SK-N-SH (cell line): ENCODE measurements around the gene COL5A2. TPM values are rescaled to one million over a fixed set of nuclear protein-coding genes. Genes with fewer than 3 reads are reported as not detected.

ENCODE experiments used
- CTCF ChIP-seq: fragments of 200-600 bp; sonication (generic); IDR thresholded peaks from 2 replicates; pipeline ENCODE4 v1.6.1; 2017; ENCODE audit warnings: antibody characterized with exemption, mild to moderate bottlenecking, moderate library complexity
- FOXM1 ChIP-seq: IDR thresholded peaks from 2 replicates; pipeline ENCODE4 v1.4.0; 2012; ENCODE audit warnings: low read depth, mild to moderate bottlenecking
- GABPA ChIP-seq: IDR thresholded peaks from 2 replicates; pipeline ENCODE4 v1.4.0; 2012; ENCODE audit warnings: low read depth, mild to moderate bottlenecking
- GATA2 ChIP-seq: sonication (generic); formaldehyde crosslinking; IDR thresholded peaks from 2 replicates; pipeline ENCODE4 v1.5.0; 2020; ENCODE audit warnings: mild to moderate bottlenecking, missing genetic modification reagents
- IRF3 ChIP-seq: fragments of 150-350 bp; IDR thresholded peaks from 2 replicates; pipeline ENCODE4 v1.6.1; 2016; ENCODE audit warnings: mild to moderate bottlenecking, low read depth, low read length
- JUND ChIP-seq: IDR thresholded peaks from 2 replicates; pipeline ENCODE4 v1.4.0; 2012
- MAX ChIP-seq: IDR thresholded peaks from 2 replicates; pipeline ENCODE4 v1.4.0; 2012; ENCODE audit warnings: low read depth
- MEF2A ChIP-seq: IDR thresholded peaks from 2 replicates; pipeline ENCODE4 v1.4.0; 2012; ENCODE audit warnings: low read depth, borderline replicate concordance
- NFIC ChIP-seq: IDR thresholded peaks from 2 replicates; pipeline ENCODE4 v1.4.0; 2012; ENCODE audit warnings: borderline replicate concordance
- NRF1 ChIP-seq: IDR thresholded peaks from 2 replicates; pipeline ENCODE4 v1.6.1; 2012; ENCODE audit warnings: low read depth, mild to moderate bottlenecking, low read length
- PBX3 ChIP-seq: IDR thresholded peaks from 2 replicates; pipeline ENCODE4; 2012
- RAD21 ChIP-seq: IDR thresholded peaks from 2 replicates; pipeline ENCODE4 v1.6.1; 2012; ENCODE audit warnings: mild to moderate bottlenecking, low read length
- RCOR1 ChIP-seq: fragments of 150-350 bp; IDR thresholded peaks from 2 replicates; pipeline ENCODE4 v1.6.1; 2017; ENCODE audit warnings: antibody characterized with exemption, low read length
- SIN3A ChIP-seq: IDR thresholded peaks from 2 replicates; pipeline ENCODE4 v1.6.1; 2012; ENCODE audit warnings: low read depth, mild to moderate bottlenecking, low read length, moderate library complexity, borderline replicate concordance
- SMC3 ChIP-seq: IDR thresholded peaks from 2 replicates; pipeline ENCODE4 v1.6.1; 2012; ENCODE audit warnings: low read depth, low read length, improper control_type of control experiment
- TAF1 ChIP-seq: IDR thresholded peaks from 2 replicates; pipeline ENCODE4 v1.6.1; 2012; ENCODE audit warnings: low read depth, mild to moderate bottlenecking, low read length, moderate library complexity, borderline replicate concordance
- TEAD4 ChIP-seq: IDR thresholded peaks from 2 replicates; pipeline ENCODE4 v1.4.0; 2012; ENCODE audit warnings: mild to moderate bottlenecking, borderline replicate concordance; ENCODE audit not compliant: insufficient read depth
- USF1 ChIP-seq: IDR thresholded peaks from 2 replicates; pipeline ENCODE4 v1.4.0; 2012; ENCODE audit warnings: low read depth, borderline replicate concordance
- YY1 ChIP-seq: IDR thresholded peaks from 2 replicates; pipeline ENCODE4 v1.4.0; 2012; ENCODE audit warnings: low read depth, mild to moderate bottlenecking
- ZBTB33 ChIP-seq: IDR thresholded peaks from 2 replicates; pipeline ENCODE4 v1.4.0; 2012; ENCODE audit warnings: low read depth, borderline replicate concordance
- polyA plus RNA-seq, 3 experiments: library from polyadenylated mRNA; depleted of rRNA; stranded (reverse); fragments of >200 nt; gene quantifications; 2 replicates each; pipeline ENCODE4 v1.2.3, GENCODE V29; 2012

Gene COL5A2
- polyA plus RNA-seq, 1 of the 3 experiments (the other 2 are of a cell fraction): 20.4 TPM

- TF ChIP-seq IRF3: no peak
- 0 out of 2 replicates have a peak, but pooled peaks have one; percentile 58 for TF ChIP-seq SIN3A
- TF ChIP-seq CTCF: no peak
- no peak for TF ChIP-seq USF1
- no peak for TF ChIP-seq RAD21
- no peak for TF ChIP-seq YY1
- TF ChIP-seq TEAD4: peak; percentile 45; the same call in 1 of the 2 replicates
- TF ChIP-seq NFIC: peak; percentile 62
- TF ChIP-seq GATA2 (CRISPR knock-in tag): no peak
- TF ChIP-seq GABPA: peak; percentile 14; the same call in 1 of the 2 replicates
- TF ChIP-seq FOXM1: 0 out of 2 replicates have a peak, but pooled peaks have one; percentile 47
- TF ChIP-seq RCOR1: no peak
- 0 out of 2 replicates have a peak, but pooled peaks have one; percentile 16 for TF ChIP-seq MEF2A
- no peak for TF ChIP-seq TAF1
- TF ChIP-seq SMC3: no peak
- TF ChIP-seq PBX3: peak; percentile 73
- no peak for TF ChIP-seq NRF1
- TF ChIP-seq ZBTB33: 0 out of 2 replicates have a peak, but pooled peaks have one; percentile 26
- TF ChIP-seq JUND: peak; percentile 83
- TF ChIP-seq MAX: peak; percentile 43; the same call in 1 of the 2 replicates
These were observed 177.5 kb downstream of the COL5A2 start (continued) for GRCh38 chr2:189002079-189002478.
